Endothelial cell of umbilical vein (primary cell): ENCODE measurements around the gene CARS1.

Experiments
- CTCF ChIP-seq, 2 donors: IDR thresholded peaks; 1 replicate in 1 of 2; 2 replicates in 1 of 2; pipeline ENCODE4 v1.5.1; 2011; ENCODE audit warnings: low read length in 2 of 2, mild to moderate bottlenecking in 2 of 2, moderate library complexity in 2 of 2, control low read depth in 1 of 2, inconsistent platforms in 1 of 2, low read depth in 1 of 2; ENCODE audit not compliant: insufficient read depth in 1 of 2; ENCODE audit errors: extremely low read depth in 1 of 2
- MAX ChIP-seq: IDR thresholded peaks from 2 replicates; pipeline ENCODE4 v1.6.1; 2011; ENCODE audit not compliant: insufficient read depth, insufficient read length
- MYC ChIP-seq: IDR thresholded peaks from one replicate; pipeline ENCODE4 v1.6.1; 2011; ENCODE audit warnings: mild to moderate bottlenecking, low read depth, low read length
- POLR2A ChIP-seq: IDR thresholded peaks from 2 replicates; pipeline ENCODE4 v1.6.1; 2012; ENCODE audit warnings: low read depth, mild to moderate bottlenecking, control low read depth, low read length
- POLR2AphosphoS5 ChIP-seq: IDR thresholded peaks from 2 replicates; pipeline ENCODE4 v1.6.1; 2012; ENCODE audit warnings: low read depth, mild to moderate bottlenecking, control low read depth, low read length, moderate library complexity; ENCODE audit not compliant: insufficient read depth

- TF ChIP-seq POLR2A (no peak), CTCF (IDR thresholded peaks at IDR 0.05; ENCODE audit: extremely low read depth in 1 of 2, insufficient read depth in 1 of 2, low read depth in 1 of 2, low read length in 2 of 2) (no peak), MYC (no peak), MAX (no peak), POLR2AphosphoS5 (no peak)
Measured at GRCh38 chr11:3077189-3077836, 20.1 kb upstream of the CARS1 start.
